CMK (cell line): ENCODE measurements around the gene PRKCA.

Experiments used
- DNase-seq: peaks from one replicate; pipeline ENCODE4 v3.0.0-alpha.2; 2010; ENCODE audit warnings: low read depth

The PRKCA gene

DNA sequence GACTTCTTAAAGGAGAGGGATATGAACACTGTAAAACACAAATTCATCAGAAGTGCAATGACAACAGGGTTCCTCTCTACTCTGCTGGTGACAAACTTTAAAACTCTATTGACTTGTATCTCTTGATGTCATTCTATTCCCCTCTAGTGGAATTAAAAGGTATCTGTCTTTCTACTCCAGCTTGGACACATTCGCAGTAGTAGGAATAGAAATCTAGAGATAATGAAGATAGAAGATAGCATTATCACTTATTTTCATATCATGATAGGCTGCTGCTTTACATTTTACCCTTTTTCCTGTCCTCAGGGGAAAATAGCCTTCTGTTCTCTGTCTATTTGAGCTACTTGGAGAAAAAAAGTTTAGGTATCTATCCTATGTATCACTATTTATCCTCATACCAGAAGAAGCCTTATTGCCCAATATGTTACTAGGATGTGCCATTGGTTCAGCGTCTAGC, 322.9 kb downstream of the PRKCA start:
- DNase-seq = no peak

GRCh38 chr17:66627985-66628384, 325.6 kb downstream of the PRKCA start:
- no peak for DNase-seq

- no peak for DNase-seq
Observed at GRCh38 chr17:66629762-66630161, 327.3 kb downstream of the PRKCA start.

DNA sequence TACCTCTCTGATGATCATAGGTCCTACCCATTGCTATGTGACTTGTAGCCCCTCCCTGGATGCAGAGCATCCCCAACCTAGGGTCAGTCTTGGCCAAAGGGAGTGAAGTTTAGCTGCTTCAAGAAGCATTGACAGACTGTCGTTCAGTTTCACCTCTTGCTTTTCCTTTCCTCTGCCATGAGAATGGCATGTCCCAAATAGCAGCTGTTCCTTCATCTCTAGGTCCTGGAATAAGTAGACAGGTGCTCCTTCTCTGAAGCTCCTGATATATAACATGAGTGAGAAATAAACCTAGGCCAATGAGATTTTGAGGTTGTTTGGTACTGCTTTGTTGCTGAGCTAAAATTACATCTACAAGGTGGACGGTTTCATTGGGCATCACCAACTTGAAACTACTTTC, 328.0 kb downstream of the PRKCA start:
- no peak for DNase-seq

DNA sequence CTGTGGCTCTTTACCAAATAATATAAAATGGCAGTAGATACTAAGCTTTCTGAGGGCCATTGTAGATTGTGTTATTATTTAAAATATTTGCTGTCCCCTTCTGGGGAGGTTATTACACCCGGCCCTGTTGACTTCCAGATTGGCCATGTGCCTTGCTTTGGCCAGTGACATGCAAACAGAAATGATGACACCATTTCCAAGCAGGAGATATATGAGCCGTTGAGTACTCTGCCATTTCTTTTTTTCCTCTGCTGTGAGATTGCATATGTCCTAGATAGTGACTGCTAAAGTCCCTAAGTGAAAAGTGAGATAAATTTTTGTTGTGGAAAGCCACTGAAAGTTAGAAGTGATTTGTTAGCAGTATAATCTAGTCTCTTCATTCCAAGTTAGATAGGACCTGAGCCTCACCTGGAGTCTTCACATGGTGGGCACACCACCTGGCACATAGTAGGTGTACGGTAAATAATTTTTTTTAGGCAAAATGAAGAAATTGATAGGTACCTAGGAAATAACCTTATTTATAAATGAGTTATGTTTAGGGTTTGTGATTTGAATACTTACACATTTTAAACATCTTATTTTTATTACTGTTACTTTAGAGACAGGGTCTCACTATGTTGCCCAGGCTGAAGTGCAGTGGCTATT, 328.5 kb downstream of the PRKCA start:
- no peak for DNase-seq

GRCh38 chr17:66632731-66633130, 330.3 kb downstream of the PRKCA start:
- no peak for DNase-seq

DNA sequence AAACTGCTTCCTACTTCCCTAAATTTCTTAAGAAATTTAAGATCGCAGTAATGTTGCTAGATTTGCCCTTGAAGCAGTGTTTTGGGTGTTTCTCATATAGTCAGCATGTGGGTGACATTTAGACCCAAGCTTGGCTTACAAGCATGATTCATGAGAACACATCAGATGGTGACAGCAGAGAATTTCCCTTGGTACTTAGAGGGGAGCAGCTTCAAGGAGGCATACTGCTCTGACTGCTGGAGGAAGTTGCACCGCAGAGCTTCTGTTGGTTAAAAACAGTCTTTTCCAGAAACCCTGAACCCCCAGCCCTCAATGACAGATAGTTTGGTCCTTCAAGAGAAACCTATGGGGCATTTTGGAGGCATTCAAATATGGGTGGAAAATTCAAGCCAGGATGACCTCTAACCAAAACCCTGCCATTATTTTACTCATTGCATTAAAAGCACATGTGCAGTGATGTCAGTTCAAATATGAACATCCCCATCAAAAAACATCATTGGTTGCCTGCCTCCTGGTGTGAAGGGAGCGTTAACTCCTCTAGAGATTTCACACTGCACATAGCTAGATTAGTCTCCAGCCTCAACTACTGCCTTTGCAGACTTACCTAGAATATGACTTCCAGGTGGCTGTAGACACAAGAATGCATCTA, 331.0 kb downstream of the PRKCA start:
- DNase-seq = no peak

GRCh38 chr17:66634193-66634592, 331.8 kb downstream of the PRKCA start:
- no peak for DNase-seq

DNA sequence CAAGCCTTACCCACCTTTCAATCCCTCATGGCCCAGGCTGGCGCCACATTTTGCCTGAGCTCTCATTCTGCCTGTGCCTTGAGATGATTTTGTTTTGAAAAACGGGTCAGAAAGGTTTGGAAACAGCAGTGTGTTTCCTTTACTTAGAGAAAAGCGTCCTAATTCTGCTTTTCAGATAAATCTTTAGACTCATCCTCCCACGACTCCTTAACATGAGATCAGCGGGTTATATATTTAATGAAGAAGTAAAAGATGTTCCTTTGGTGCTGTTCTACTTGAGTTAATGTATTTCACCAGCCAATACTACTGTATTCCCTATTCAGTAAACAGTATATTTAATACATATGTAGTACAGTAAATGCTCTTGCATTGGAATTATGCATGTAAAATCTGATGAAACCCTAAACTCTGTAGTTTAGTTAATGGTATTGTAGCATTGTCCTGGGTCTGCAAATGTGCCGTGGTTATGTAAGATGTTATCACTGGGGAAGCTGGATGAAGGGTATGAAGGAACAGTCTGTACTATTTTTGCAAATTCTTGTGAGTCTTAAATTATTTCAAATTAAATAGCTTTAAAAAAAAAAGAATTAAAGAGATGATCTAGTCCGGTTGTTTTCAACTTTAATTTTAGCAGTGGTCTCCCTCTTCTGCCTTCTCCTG, 333.1 kb downstream of the PRKCA start:
- DNase-seq = no peak

DNA sequence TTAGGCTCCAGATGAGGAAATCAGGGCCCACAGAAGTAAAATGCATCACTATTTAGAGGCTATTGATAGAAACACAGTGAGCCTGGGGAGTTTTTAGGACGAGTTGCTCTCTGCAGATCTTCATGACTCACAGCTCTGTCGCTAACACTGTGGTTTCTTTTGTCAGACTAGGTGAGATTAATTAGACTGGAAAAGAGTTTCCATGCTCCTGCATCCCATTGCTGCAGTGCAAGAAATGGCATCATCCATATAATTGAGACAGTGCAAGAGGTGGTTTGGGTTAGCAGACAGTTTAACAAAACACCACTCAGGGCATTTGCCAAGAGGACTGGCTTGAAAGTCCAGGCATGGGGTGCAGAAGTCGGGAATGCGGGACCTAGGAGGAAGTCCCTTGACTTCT, 333.7 kb downstream of the PRKCA start:
- DNase-seq = no peak

DNA sequence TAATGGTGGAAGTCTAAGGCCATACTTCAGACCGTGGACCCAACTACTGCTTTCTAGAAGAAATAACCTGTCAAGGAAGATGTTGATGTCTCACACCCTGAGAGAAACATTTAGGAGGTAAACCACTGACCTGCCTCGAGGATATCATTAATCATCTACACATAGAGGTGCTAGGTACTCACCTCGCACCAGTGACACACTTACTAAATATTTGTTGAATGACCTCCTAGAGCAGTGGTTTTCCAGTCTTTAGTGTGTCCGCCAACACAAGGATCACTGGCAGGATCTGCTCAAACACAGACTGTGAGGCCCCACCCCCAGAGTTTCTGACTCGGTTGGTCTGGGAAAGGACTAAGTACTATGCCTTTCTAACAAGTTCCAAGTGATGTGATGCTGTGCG, 335.1 kb downstream of the PRKCA start:
- no peak for DNase-seq

DNA sequence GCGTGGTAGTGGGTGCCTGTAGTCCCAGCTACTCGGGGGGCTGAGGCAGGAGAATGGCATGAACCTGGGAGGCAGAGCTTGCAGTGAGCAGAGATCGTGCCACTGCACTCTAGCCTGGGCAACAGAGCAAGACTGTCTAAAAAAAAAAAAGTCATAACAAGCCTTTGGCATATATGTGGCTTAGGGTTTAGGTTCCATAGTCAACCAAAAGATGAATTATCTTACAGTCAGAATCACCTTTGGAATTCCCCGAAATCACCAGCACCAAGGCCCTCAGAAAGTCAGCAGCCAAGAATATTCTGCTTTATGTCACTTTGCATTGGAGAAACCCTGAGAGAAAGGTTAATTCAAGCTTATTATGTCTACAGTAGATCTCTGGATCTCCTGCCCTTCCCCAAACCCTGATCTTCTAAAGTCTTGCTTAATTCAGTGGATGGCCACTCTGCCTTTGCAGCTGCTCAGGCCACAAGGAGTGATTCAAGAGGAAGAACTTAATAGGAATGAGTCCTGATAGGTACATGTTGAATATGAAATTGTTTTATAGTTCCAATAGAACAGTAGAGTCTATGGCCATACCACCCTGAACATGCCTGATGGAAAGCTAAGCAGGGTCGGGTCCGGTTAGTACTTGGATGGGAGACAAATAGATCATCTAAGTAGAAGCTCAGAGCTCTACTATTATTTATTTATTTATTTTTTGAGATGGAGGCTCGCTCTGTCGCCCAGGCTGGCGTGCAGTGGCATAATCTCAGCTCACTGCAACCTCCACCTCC, 336.5 kb downstream of the PRKCA start:
- no peak for DNase-seq

- no peak for DNase-seq
Observed at GRCh38 chr17:66643815-66644710, 341.6 kb downstream of the PRKCA start.

GRCh38 chr17:66645259-66645658, 342.8 kb downstream of the PRKCA start:
- DNase-seq = no peak

GRCh38 chr17:66647391-66647983, 345.1 kb downstream of the PRKCA start:
- DNase-seq = no peak

- no peak for DNase-seq
Observed at GRCh38 chr17:66649818-66650543, 347.6 kb downstream of the PRKCA start.

DNA sequence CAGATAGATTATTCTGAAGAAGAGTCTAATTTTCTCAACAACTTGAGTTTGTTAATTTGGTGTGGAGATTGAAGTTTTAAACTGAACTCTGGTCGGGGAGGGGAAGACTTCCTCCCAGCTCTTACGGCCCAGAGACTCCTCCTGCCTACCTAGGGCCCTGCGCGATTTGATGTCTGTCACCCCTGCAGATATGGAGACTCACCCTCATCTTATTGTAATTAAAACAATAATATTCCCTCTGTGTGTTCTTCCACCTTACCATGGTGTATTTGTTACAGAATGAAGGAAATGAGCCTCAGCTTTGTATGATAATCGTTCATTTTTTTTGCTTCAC, 348.1 kb downstream of the PRKCA start:
- DNase-seq = no peak

- no peak for DNase-seq
Observed at GRCh38 chr17:66652840-66653507, 350.6 kb downstream of the PRKCA start.

DNA sequence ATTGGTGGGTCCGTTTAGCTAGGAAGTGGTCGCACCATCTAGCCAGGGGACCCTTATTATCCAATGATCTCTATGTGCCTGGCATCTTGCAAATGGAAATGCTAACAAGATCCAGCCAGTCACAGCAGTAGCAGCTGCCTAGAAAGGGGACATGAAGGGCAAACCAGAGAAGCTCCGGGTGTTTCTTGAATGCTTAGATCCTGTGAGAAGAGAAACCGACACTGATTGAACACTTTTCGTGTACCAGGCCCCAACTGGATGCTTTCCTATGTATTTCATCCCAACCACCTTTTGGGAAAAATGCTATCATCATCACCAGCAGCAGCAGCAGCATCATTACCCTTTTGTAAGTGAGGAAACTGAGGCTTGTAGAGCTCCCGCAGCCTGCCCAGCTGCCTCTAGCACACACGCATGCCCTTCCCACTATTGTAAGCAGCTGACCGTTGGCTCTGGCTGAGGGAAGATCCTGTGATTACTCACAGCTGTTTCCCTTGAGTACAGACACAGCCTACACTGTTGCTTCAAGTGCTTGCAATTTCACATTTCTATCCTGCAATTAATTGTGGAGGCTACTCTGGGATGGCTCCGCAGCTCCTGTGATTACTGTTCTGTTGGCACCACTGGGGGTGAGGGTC, 351.8 kb downstream of the PRKCA start:
- no peak for DNase-seq

DNA sequence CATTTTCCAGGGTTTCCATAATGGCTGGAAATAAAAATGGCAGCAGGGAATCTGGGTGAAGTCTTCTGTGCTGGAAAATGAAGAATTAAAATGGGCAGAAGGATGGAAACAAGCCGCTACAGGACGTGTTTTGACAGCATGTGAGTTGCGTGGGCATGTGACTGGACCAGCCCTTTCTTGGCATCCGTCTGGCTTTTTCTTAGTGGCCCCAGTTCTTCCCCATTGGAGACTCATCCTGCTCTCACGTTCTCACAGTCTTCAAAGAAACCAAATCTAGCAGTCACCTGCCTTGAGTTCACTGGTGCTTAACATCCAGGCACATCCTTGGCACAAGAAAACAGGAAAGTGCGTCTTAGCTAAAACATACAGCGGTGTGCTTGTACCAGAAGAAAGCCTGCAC, 352.4 kb downstream of the PRKCA start:
- no peak for DNase-seq
